HG03135 (cell line): ENCODE data around the gene C19orf12.
A peak's percentile ranks its signal among the peaks of the same experiment; 100 is the strongest.
"Not testable (repeated sequence)": the region's sequence is repeated elsewhere in the genome, so short reads cannot be mapped to it uniquely, and the experiment has no call there.

Experiments used
- ATAC-seq: cut with Tn5 transposase; IDR thresholded peaks from one replicate; pipeline ENCODE4 v1.9.1; 2021; ENCODE audit warnings: mild to moderate bottlenecking, moderate library complexity; ENCODE audit not compliant: unreplicated experiment

C19orf12 gene

GRCh38 chr19:29677001-29677817 lies 37.9 kb downstream of the C19orf12 start:
- no peak for ATAC-seq

GRCh38 chr19:29676586-29676985 lies 38.5 kb downstream of the C19orf12 start:
- ATAC-seq = no peak

- no peak for ATAC-seq
Observed at GRCh38 chr19:29675650-29676186, 39.3 kb downstream of the C19orf12 start.

GRCh38 chr19:29675120-29675649 lies 39.9 kb downstream of the C19orf12 start:
- ATAC-seq = no peak

GRCh38 chr19:29674374-29675119 lies 40.5 kb downstream of the C19orf12 start:
- no peak for ATAC-seq

- no peak for ATAC-seq
Observed at GRCh38 chr19:29673451-29674371, 41.4 kb downstream of the C19orf12 start.

GRCh38 chr19:29672933-29673336 lies 42.1 kb downstream of the C19orf12 start:
- ATAC-seq = no peak

- no peak for ATAC-seq
Observed at GRCh38 chr19:29672319-29672932, 42.6 kb downstream of the C19orf12 start.

- peak; percentile 78 for ATAC-seq
Observed at GRCh38 chr19:29671393-29672160, 43.5 kb downstream of the C19orf12 start.

GRCh38 chr19:29671026-29671392 lies 44.1 kb downstream of the C19orf12 start:
- ATAC-seq = not testable (repeated sequence)

- no peak for ATAC-seq
Observed at GRCh38 chr19:29670255-29670654, 44.8 kb downstream of the C19orf12 start.

- ATAC-seq = no peak
Observed at GRCh38 chr19:29668746-29669609, 46.1 kb downstream of the C19orf12 start.

GRCh38 chr19:29667901-29668341 lies 47.1 kb downstream of the C19orf12 start:
- no peak for ATAC-seq

GRCh38 chr19:29667387-29667783 lies 47.7 kb downstream of the C19orf12 start:
- no peak for ATAC-seq

- ATAC-seq = no peak
Observed at GRCh38 chr19:29666578-29667386, 48.3 kb downstream of the C19orf12 start.

GRCh38 chr19:29665826-29666577 lies 49.1 kb downstream of the C19orf12 start:
- ATAC-seq = peak; percentile 20
